SW480 (cell line): ENCODE results near the gene CSNK1D.
"Not testable (repeated sequence)": the region's sequence is repeated elsewhere in the genome, so short reads cannot be mapped to it uniquely, and the experiment has no call there.

Source experiments
- DNase-seq: peaks from one replicate; pipeline ENCODE4 v3.0.0-alpha.2; 2016; ENCODE audit warnings: low spot score

Gene CSNK1D

DNA sequence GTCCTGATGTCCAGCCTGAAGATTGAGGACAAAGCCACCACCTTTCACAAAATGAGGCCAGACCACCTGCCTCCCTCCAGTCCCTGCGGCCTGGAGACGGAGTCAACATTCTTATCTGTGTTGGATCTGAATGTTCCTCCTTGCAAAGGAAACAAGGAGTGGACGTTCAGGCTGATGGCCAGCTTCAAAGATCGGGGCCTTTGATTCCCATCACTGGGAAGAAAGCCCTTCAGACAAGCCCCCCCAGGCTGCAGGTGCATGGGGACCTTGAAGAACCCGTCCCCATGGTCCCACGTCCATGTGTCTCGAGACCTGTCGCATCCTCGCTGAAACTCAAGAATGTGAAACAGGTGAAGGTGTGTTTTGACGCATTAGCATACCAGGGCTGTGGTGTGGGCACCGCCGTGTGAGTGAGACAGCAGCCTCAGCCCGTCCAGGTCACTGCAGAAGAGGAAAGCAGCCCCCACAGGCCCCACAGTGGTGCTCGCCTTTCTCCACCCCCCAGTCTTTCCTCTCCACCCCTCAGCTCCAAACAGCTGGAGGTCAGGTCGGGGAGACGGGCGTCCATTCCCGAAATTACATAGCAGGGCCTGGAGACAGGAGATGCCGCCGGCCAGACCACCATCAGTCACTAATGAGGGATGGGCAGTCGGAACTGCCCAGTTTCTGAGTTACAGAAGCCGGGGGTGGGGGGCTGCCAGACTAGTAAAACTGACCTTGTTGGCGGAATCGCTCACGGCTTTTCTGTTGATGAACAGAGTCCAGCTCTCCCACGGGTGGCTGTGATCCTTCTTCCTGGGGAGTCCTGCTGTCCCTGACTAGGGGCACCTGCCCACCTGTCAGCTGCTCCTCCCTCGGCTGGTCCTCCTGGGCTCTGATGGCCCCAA, 877 bp upstream of the CSNK1D start:
- DNase-seq, result no peak

GRCh38 chr17:82272495-82273326, 789 bp downstream of the CSNK1D start:
- DNase-seq, result no peak

DNA sequence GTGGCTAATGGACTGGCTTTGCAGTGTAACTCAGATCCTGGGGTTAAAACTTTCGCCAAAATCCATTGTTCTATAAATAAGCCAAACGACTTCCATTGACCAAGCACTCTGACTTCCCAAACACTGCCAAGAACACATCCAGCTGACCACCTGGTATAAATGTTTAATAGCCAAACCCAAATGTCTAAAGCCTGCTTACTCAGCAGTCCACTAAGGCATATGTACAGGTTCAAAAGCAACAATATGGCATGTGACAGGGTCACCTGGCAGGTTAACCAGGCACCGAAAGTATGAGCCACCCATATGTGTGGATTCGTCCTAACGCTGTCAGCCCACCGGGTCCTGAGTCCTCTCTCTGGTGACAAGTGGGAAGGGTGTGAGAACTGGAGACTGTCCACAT, 2.1 kb downstream of the CSNK1D start:
- DNase-seq, result no peak

GRCh38 chr17:82270651-82271050, 2.8 kb downstream of the CSNK1D start:
- DNase-seq, result no peak

DNA sequence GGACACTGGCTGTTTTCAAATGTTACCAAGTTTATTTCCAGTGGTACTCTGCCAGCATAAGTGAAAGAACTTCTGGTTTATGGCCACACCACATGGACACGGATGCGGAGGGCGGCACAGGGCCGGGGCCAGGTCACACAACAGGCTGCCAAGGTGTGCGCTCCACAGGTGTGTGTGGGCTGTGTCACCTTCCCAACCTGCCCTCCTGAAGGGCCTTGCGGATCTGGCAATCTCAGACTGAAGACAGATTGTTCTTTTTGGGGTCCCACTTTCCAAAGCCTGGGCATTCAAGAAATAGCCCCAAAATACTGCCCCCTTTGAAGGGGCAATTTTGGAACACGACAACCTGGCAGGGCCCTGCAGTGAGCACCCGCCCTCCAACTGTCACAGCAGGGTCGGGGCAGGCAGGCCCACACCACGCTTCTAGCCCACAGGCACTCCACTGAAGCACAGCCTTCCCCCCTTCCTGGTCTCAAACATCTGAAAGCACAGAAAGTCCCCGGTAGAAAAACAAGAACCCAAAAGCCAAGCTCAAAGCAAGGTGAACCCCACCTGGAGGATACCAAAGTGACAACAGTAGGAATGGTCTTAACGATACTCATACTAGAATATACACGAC, 3.5 kb downstream of the CSNK1D start:
- no peak for DNase-seq

- DNase-seq, result no peak
Measured at GRCh38 chr17:82269138-82269881, 4.2 kb downstream of the CSNK1D start.

GRCh38 chr17:82267575-82268379, 5.7 kb downstream of the CSNK1D start:
- peak; percentile 87 for DNase-seq

- no peak for DNase-seq
Measured at GRCh38 chr17:82266142-82266541, 7.4 kb downstream of the CSNK1D start.

DNA sequence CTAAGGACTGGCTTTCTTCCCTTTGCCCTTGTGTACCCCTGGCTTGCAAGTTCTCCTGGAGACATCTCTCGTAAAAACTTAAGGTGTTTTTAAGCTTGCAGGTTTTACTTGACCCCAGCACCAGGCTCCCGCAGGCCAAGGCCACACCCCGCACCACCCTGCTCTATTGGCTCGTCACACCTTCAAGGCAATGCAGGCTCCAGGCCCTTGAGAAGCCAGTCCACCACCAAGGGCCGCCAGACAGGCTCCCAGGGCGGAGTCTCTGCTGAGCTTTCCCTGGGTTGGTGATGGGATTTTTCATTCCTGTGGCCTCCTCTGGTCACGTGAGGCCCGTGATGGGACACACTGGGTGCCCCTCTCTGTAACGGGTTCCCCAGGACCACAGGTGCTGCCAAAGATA, 9.9 kb downstream of the CSNK1D start:
- no peak for DNase-seq

DNA sequence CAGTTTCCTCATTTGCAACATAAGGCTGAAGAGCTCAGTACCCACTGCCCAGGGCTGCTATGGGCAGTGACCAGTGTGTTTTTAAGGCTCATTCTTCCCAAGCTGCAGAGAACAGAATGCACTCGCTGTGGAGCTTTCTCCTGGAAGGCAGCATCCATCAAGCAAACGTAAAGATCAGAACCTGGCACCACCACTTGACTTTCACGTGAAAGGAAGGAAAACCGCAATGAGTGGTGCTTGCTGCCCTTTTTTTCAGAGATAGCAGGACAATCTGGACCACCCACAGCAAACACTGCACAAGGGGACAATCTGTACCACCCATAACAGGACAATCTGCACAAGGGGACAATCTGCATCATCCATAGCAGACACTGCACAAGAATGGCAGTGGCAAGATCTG, 11.2 kb downstream of the CSNK1D start:
- DNase-seq, result no peak

GRCh38 chr17:82259972-82260961, 13.2 kb downstream of the CSNK1D start:
- DNase-seq, result not testable (repeated sequence)

GRCh38 chr17:82258555-82258954, 14.9 kb downstream of the CSNK1D start:
- DNase-seq, result no peak

GRCh38 chr17:82257473-82257872, 16.0 kb downstream of the CSNK1D start:
- no peak for DNase-seq

DNA sequence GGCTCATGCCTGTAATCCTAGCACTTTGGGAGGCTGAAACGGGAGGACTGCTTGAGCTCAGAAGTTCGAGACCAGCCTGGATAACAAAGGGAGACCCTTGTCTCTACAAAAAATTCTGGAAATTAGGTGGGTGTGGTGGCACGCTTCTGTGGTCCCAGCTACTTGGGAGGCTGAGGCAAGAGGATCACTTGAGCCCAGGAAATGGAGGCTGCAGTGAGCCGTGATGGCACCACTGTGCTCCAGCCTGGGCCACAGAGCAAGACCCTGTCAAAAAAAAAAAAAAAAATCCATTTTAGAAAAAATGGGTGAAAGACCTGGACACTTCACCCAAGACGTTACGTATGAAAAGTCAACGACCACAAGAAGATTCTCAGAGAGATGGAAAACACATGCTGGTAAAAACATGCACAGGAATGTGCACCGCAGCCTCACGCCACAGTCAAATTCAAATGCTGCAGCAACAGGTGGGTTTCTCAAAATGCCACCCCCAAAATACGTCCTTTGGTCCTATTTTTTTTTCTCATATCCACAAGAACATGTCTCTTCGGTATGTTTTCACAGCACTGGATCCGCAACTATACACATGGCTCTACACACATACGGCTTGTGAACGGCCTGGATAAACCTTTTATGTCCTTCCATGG, 17.1 kb downstream of the CSNK1D start:
- DNase-seq, result no peak

DNA sequence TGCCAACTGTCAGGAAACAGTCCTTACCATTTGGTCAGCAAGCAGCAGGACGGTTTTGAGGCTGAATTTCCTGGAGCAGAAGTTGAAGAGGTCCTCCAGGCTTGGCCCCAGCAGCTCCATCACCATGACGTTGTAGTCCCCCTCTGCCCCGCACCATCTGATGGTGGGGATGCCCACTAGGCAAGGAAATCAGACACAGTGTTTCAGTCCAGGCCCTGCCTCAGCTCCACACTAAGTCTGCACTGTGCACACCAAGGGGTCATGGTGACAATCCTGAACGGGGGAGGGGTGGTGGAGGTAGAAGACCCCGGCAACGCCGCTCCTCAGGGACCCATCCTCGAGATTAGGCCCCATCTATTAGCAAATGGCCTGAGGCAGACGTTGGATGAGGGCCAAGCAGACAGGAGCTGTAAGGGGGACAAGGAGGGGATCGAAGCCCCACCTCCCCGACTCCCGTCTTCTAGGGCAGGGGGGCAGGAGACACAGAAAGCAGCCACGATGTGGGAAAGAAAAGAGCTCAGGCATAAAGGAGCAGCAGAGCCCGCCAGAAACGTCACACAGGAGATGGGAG, 18.0 kb downstream of the CSNK1D start:
- no peak for DNase-seq

GRCh38 chr17:82254746-82255145, 18.8 kb downstream of the CSNK1D start:
- DNase-seq, result not testable (repeated sequence)

DNA sequence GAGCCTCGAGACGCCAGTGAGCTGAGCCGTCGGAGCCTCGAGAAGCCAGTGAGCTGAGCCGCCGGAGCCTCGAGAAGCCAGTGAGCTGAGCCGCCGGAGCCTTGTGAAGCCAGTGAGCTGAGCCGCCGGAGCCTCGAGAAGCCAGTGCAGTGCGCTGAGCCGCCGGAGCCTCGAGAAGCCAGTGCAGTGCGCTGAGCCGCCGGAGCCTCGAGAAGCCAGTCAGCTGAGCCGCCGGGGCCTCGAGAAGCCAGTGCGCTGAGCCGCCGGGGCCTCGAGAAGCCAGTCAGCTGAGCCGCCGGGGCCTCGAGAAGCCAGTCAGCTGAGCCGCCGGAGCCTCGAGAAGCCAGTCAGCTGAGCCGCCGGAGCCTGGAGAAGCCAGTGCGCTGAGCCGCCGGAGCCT, 19.4 kb downstream of the CSNK1D start:
- not testable (repeated sequence) for DNase-seq

DNA sequence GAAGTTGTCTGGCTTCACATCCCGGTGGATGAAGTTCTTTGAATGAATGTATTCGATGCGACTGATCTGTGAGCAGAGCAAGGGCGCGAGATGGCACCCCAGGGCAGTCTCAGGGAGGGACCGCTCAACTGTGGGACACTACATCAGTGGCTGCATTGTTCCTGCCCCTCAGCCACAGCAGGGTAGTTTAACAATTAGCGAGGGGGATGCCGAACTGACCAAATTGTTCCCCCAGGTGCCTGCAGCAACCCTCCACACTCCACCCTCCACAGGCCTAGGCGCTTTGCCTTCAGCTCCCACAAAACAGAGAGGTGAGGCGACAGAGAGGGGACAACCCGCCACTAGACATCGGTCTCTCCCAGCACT, 20.3 kb downstream of the CSNK1D start:
- no peak for DNase-seq
